Osteoblast (primary cell): ENCODE measurements around the gene VPS37C. TPM values are rescaled to one million over a fixed set of nuclear protein-coding genes. Genes with fewer than 3 reads are reported as not detected.

Source experiments
- DNase-seq: peaks from one replicate; pipeline ENCODE4 v3.0.0; 2011; ENCODE audit warnings: low spot score, mixed read lengths; ENCODE audit not compliant: insufficient read length; ENCODE audit errors: missing footprints
- H2AFZ ChIP-seq: 2 replicates; pipeline ENCODE4 v1.6.0; 2011; ENCODE audit warnings: mild to moderate bottlenecking, low read length
- H3K27ac ChIP-seq: 2 replicates; pipeline ENCODE4 v1.5.1; 2011; ENCODE audit warnings: mild to moderate bottlenecking, low read depth, low read length, moderate library complexity
- H3K27me3 ChIP-seq: 2 replicates; pipeline ENCODE4 v1.6.0; 2012; ENCODE audit warnings: mild to moderate bottlenecking, control low read depth, inconsistent platforms, low read length, moderate library complexity; ENCODE audit not compliant: insufficient read depth
- H3K36me3 ChIP-seq: 2 replicates; pipeline ENCODE4 v1.5.1; 2011; ENCODE audit warnings: mild to moderate bottlenecking, low read length, control low read depth, moderate library complexity; ENCODE audit not compliant: insufficient read depth
- H3K4me1 ChIP-seq: 2 replicates; pipeline ENCODE4 v1.5.1; 2011; ENCODE audit warnings: mild to moderate bottlenecking, low read length, control low read depth, moderate library complexity; ENCODE audit not compliant: insufficient read depth
- H3K4me2 ChIP-seq: 2 replicates; pipeline ENCODE4 v1.6.0; 2011; ENCODE audit warnings: mild to moderate bottlenecking, low read length; ENCODE audit not compliant: insufficient read depth
- H3K4me3 ChIP-seq: fragments of 200-600 bp; sonication (generic); 3 replicates; pipeline ENCODE4 v1.5.1; 2012; ENCODE audit warnings: mild to moderate bottlenecking, low read length, inconsistent platforms; ENCODE audit not compliant: insufficient read depth
- H3K79me2 ChIP-seq: 2 replicates; pipeline ENCODE4 v1.6.0; 2012; ENCODE audit warnings: mild to moderate bottlenecking, low read length, control low read depth, inconsistent platforms; ENCODE audit not compliant: insufficient read depth
- H3K9me3 ChIP-seq: 2 replicates; pipeline ENCODE4 v1.5.1; 2011; ENCODE audit warnings: low read depth, low read length, control low read depth
- H4K20me1 ChIP-seq: 2 replicates; pipeline ENCODE4 v1.6.0; 2012; ENCODE audit warnings: mild to moderate bottlenecking, low read length, control low read depth; ENCODE audit not compliant: insufficient read depth
- CTCF ChIP-seq: IDR thresholded peaks from 2 replicates; pipeline ENCODE4 v1.5.1; 2011; ENCODE audit warnings: mild to moderate bottlenecking, low read depth, low read length, moderate library complexity; ENCODE audit errors: extremely low read depth
- total RNA-seq: library from RNA; depleted of rRNA; stranded (reverse); fragments of >200 nt; gene quantifications from 2 replicates; pipeline ENCODE4 v1.2.3, GENCODE V29; 2012

VPS37C gene
- total RNA-seq, 1 donor = 19.2 TPM

GRCh38 chr11:61147791-61148620 lies 13.2 kb downstream of the VPS37C start:
- no peak for TF ChIP-seq CTCF
- Histone ChIP-seq H3K36me3 (peaks cover 3% of the 10 kb centered on the region), H3K27me3 (no peaks in the 10 kb centered on the region), H3K4me1 (peaks cover 19% of the 10 kb centered on the region), H4K20me1 (peaks cover 67% of the 10 kb centered on the region), H3K9me3 (no peaks in the 10 kb centered on the region), H3K27ac (no peak overlapping the region), H3K79me2 (peaks cover 89% of the 10 kb centered on the region), H3K4me2 (no peak overlapping the region), H3K4me3 (no peak overlapping the region), H2AFZ (no peak overlapping the region)
- DNase-seq = no peak

GRCh38 chr11:61147271-61147670 lies 14.0 kb downstream of the VPS37C start:
- Histone ChIP-seq H3K27me3 (no peaks in the 10 kb centered on the region), H3K79me2 (peaks cover 84% of the 10 kb centered on the region), H2AFZ (no peak overlapping the region), H3K9me3 (no peaks in the 10 kb centered on the region), H3K36me3 (peaks cover 3% of the 10 kb centered on the region), H3K4me3 (no peak overlapping the region), H3K27ac (no peak overlapping the region), H4K20me1 (peaks cover 65% of the 10 kb centered on the region), H3K4me1 (peaks cover 15% of the 10 kb centered on the region), H3K4me2 (no peak overlapping the region)
- no peak for DNase-seq
- TF ChIP-seq CTCF = no peak

GRCh38 chr11:61146416-61146815 lies 14.8 kb downstream of the VPS37C start:
- H4K20me1 ChIP-seq = peaks cover 64% of the 10 kb centered on the region
- H3K36me3 ChIP-seq = peaks cover 3% of the 10 kb centered on the region
- H3K9me3 ChIP-seq = no peaks in the 10 kb centered on the region
- DNase-seq = no peak
- H2AFZ ChIP-seq = no peak overlapping the region
- no peak overlapping the region for H3K4me2 ChIP-seq
- peaks cover 84% of the 10 kb centered on the region for H3K79me2 ChIP-seq
- no peak for TF ChIP-seq CTCF
- peaks cover 16% of the 10 kb centered on the region for H3K4me1 ChIP-seq
- H3K27me3 ChIP-seq = no peaks in the 10 kb centered on the region
- H3K27ac ChIP-seq = no peak overlapping the region
- no peak overlapping the region for H3K4me3 ChIP-seq

- H3K27me3 ChIP-seq = no peaks in the 10 kb centered on the region
- peaks cover 16% of the 10 kb centered on the region for H3K4me1 ChIP-seq
- H3K4me3 ChIP-seq = no peak overlapping the region
- H3K27ac ChIP-seq = no peak overlapping the region
- H2AFZ ChIP-seq = no peak overlapping the region
- peaks cover 3% of the 10 kb centered on the region for H3K36me3 ChIP-seq
- H4K20me1 ChIP-seq = peaks cover 61% of the 10 kb centered on the region
- no peaks in the 10 kb centered on the region for H3K9me3 ChIP-seq
- no peak overlapping the region for H3K4me2 ChIP-seq
- no peak for DNase-seq
- peaks cover 83% of the 10 kb centered on the region for H3K79me2 ChIP-seq
- no peak for TF ChIP-seq CTCF
Observed at GRCh38 chr11:61145228-61146005, 15.8 kb downstream of the VPS37C start.
